ENCODE data around the gene PTPRB. TPM values are rescaled to one million over a fixed set of nuclear protein-coding genes. Genes with fewer than 3 reads are reported as not detected.

PTPRB gene
- total RNA-seq, 1 experiment from 2014 or later, result 0.33 TPM

DNA sequence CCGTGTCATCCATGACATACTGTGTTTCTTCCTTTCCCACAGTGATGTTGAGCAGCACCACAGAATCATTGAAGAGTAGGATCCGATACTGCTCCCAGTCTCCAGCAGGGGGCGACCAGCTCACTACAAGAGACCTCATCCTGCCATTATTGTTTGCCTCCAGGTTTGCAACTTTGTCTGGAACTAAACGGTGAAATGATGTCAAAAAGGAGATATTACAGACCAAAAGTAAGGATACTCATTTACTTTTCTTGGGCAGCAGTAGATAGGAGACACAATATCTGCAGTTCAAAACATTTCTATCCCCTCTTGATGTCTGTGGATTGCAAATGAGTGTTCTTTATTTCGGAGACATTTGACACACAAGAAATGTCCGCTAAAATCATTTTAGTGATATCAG lies 47.2 kb downstream of the PTPRB start:
- ChIA-PET CTCF (interaction anchor here (0.5 kb wide), 1 partner anchor 617 kb away, joined by 3 read pairs; no protein-coding TSS in a partner anchor), POLR2A (interaction anchor here (0.6 kb wide), 2 partner anchors 1259 to 1506 kb away, joined by 3 to 5 read pairs; no protein-coding TSS in a partner anchor)
- ATAC-seq (peak; percentile 87), DNase-seq (ENCODE audit: low read depth, low spot score) (peak; percentile 36)
- Histone ChIP-seq H3K27me3 (ENCODE audit: control insufficient read depth, insufficient read depth, low read length) (peaks cover 3% of the 10 kb centered on the region; the same call in 1 of the 2 replicates), H3K9me3 (ENCODE audit: control insufficient read depth, insufficient read depth, low read depth, low read length) (no peaks in the 10 kb centered on the region), H3K36me3 (ENCODE audit: control insufficient read depth, insufficient read depth, low read length) (no peaks in the 10 kb centered on the region), H3K4me3 (ENCODE audit: low read depth in 2 of 2, low read length in 2 of 2) (no peak overlapping the region), H3K4me1 (ENCODE audit: control insufficient read depth, insufficient read depth, low read length) (no peaks in the 10 kb centered on the region), H3K27ac (ENCODE audit: low read length) (no peak overlapping the region)
- TF ChIP-seq, protein P1, sequence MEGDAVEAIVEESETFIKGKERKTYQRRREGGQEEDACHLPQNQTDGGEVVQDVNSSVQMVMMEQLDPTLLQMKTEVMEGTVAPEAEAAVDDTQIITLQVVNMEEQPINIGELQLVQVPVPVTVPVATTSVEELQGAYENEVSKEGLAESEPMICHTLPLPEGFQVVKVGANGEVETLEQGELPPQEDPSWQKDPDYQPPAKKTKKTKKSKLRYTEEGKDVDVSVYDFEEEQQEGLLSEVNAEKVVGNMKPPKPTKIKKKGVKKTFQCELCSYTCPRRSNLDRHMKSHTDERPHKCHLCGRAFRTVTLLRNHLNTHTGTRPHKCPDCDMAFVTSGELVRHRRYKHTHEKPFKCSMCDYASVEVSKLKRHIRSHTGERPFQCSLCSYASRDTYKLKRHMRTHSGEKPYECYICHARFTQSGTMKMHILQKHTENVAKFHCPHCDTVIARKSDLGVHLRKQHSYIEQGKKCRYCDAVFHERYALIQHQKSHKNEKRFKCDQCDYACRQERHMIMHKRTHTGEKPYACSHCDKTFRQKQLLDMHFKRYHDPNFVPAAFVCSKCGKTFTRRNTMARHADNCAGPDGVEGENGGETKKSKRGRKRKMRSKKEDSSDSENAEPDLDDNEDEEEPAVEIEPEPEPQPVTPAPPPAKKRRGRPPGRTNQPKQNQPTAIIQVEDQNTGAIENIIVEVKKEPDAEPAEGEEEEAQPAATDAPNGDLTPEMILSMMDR (IDR thresholded peaks at IDR 0.05), result peak; percentile 87
- TF ChIP-seq POLR2AphosphoS5 (IDR thresholded peaks at IDR 0.05; ENCODE audit: low read depth, low read length), result no peak
- in situ Hi-C loops (cut with HindIII; ENCODE audit: low pct_unique_long_range_greater_than_20kb, low sequenced_read_pairs), result no loop called here
- intact Hi-C loops (cut with micrococcal nuclease; ENCODE audit: unreplicated experiment), result loop anchor here (2.0 to 5.0 kb wide), 3 partner anchors 131 to 422 kb away; no protein-coding TSS in a partner anchor
- BruUV-seq (replicated peaks), result no TSS peak

DNA sequence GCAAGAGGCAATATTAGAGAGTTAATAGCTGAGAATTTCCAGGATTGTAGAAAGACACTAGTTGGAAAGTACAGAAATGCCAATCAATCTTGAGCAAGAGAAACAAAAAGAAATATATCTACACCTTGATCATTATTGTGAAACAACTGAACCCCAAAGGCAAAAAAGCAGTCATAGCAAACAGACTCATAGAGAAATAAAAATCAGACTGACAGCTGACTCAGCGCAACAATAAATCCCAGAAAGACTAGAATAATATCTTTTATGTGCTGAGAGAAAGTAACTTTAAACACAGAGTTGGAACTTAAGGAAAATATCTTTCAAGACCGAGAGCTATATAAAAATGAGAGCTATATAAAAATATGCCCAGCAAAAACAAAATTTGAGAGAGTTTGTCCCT lies 52.9 kb downstream of the PTPRB start:
- Histone ChIP-seq H3K9me3 (ENCODE audit: control insufficient read depth, insufficient read depth, low read depth, low read length) (no peaks in the 10 kb centered on the region), H3K27me3 (ENCODE audit: control insufficient read depth, insufficient read depth, low read length) (peaks cover under 1% of the 10 kb centered on the region; the same call in 1 of the 2 replicates), H3K4me1 (ENCODE audit: control insufficient read depth, insufficient read depth, low read length) (no peaks in the 10 kb centered on the region), H3K36me3 (ENCODE audit: control insufficient read depth, insufficient read depth, low read length) (no peaks in the 10 kb centered on the region), H3K27ac (ENCODE audit: low read length) (no peak overlapping the region), H3K4me3 (ENCODE audit: low read depth in 2 of 2, low read length in 2 of 2) (no peak overlapping the region)
- TF ChIP-seq TCF7L2 (IDR thresholded peaks at IDR 0.05; ENCODE audit: low read depth, low read length), result no peak
- TF ChIP-seq, protein P1 (IDR thresholded peaks at IDR 0.05), result no peak
- TF ChIP-seq POLR2AphosphoS5 (IDR thresholded peaks at IDR 0.05; ENCODE audit: low read depth, low read length), result no peak
- no peak for TF ChIP-seq SIN3A (IDR thresholded peaks at IDR 0.05; ENCODE audit: borderline replicate concordance, insufficient read depth, low read depth, low read length)
- TF ChIP-seq, protein P2, sequence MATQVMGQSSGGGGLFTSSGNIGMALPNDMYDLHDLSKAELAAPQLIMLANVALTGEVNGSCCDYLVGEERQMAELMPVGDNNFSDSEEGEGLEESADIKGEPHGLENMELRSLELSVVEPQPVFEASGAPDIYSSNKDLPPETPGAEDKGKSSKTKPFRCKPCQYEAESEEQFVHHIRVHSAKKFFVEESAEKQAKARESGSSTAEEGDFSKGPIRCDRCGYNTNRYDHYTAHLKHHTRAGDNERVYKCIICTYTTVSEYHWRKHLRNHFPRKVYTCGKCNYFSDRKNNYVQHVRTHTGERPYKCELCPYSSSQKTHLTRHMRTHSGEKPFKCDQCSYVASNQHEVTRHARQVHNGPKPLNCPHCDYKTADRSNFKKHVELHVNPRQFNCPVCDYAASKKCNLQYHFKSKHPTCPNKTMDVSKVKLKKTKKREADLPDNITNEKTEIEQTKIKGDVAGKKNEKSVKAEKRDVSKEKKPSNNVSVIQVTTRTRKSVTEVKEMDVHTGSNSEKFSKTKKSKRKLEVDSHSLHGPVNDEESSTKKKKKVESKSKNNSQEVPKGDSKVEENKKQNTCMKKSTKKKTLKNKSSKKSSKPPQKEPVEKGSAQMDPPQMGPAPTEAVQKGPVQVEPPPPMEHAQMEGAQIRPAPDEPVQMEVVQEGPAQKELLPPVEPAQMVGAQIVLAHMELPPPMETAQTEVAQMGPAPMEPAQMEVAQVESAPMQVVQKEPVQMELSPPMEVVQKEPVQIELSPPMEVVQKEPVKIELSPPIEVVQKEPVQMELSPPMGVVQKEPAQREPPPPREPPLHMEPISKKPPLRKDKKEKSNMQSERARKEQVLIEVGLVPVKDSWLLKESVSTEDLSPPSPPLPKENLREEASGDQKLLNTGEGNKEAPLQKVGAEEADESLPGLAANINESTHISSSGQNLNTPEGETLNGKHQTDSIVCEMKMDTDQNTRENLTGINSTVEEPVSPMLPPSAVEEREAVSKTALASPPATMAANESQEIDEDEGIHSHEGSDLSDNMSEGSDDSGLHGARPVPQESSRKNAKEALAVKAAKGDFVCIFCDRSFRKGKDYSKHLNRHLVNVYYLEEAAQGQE (IDR thresholded peaks at IDR 0.05; ENCODE audit: insufficient read depth in 1 of 2, low read depth in 2 of 2, low read length in 1 of 2), result no peak
- POLR2A ChIA-PET, result no interaction called here
- CTCF ChIA-PET, result no interaction called here
- no peak for DNase-seq (ENCODE audit: low read depth, low spot score)
- no peak for ATAC-seq
- BruUV-seq (replicated peaks), result no TSS peak
- intact Hi-C loops (cut with micrococcal nuclease; ENCODE audit: unreplicated experiment), result no loop called here
- in situ Hi-C loops (cut with HindIII; ENCODE audit: low pct_unique_long_range_greater_than_20kb, low sequenced_read_pairs), result no loop called here

Data from Panc1 (cell line).